ENCODE results near the gene LIN54. TPM values are rescaled to one million over a fixed set of nuclear protein-coding genes. Genes with fewer than 3 reads are reported as not detected.
"Not testable (repeated sequence)": the region's sequence is repeated elsewhere in the genome, so short reads cannot be mapped to it uniquely, and the experiment has no call there.

The LIN54 gene
- 13.1 and 15.9 TPM in 2 replicates for total RNA-seq (2014; rRNA removed; shearing (Covaris generic); ENCODE audit: low replicate concordance)

- in situ Hi-C loops (cut with HindIII; ENCODE audit: low pct_unique_long_range_greater_than_20kb, low sequenced_read_pairs): no loop called here
- peak; percentile 68 for DNase-seq (ENCODE audit: low read depth)
Measured at GRCh38 chr4:83010522-83011318, at the start of gene LIN54. Gene LIN54 (minus strand): TSS chr4:83010823. CDS start chr4:82984844, 25,979 bp downstream.

DNA sequence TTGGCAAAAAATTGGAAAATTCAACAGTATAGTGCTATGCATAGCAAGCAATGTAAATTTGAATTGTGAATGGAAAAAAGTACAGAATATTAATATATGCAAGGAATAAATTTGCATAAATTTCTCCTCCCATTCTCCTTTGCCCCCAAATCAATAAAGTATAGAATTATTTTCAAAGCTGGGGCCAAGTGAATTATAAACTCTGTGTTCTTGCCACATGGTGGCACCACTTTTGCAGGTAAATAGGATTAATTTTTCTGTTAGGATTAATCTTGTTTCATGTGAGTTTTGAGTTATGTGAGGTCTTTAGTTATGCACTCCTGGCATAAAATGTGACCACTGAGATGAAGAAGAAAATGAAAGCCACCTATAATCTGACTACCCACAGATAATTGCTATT lies 44.3 kb upstream of the LIN54 start:
- DNase-seq (ENCODE audit: low read depth): no peak
- in situ Hi-C loops (cut with HindIII; ENCODE audit: low pct_unique_long_range_greater_than_20kb, low sequenced_read_pairs): no loop called here

GRCh38 chr4:83048781-83049180 lies 38.2 kb upstream of the LIN54 start:
- in situ Hi-C loops (cut with HindIII; ENCODE audit: low pct_unique_long_range_greater_than_20kb, low sequenced_read_pairs); DNase-seq (ENCODE audit: low read depth): not testable (repeated sequence)

DNA sequence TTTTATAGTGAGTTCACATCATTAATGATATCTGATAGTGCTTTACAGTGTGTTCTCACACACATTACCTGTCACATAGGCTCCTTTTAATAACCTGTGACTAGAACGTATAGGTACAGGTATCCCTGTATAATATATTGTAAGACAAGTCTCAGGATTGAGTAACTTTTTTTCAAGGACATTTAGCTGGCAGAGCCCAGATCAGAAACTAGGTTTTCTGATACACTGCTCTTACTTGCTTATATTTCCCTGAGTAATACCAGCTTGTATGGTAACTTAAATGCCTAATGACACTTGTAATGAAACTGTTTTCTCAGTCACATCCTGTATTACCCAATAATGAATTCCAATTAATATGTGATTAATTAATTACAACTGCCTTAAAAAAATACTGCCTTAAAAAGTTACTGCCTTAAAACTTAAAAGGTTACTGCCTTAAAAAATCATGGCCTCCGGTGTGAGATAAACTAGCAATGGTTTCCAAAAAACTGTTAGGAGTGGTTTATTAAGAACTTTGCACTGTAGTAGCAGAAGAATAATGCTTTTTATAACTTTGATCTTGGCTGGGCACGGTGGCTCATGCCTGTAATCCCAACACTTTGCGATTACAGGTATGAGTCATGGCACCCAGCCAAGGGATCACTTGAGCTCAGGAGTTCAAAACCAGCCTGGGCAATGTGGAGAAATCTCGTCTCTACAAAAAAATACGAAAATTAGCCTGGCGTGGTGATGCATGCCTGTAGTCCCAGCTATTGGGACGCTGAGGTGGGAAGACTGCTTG lies 36.3 kb upstream of the LIN54 start:
- DNase-seq (ENCODE audit: low read depth): no peak
- in situ Hi-C loops (cut with HindIII; ENCODE audit: low pct_unique_long_range_greater_than_20kb, low sequenced_read_pairs): no loop called here

- no peak for DNase-seq (ENCODE audit: low read depth)
- in situ Hi-C loops (cut with HindIII; ENCODE audit: low pct_unique_long_range_greater_than_20kb, low sequenced_read_pairs): no loop called here
Measured at GRCh38 chr4:83043801-83044407, 33.3 kb upstream of the LIN54 start.

DNA sequence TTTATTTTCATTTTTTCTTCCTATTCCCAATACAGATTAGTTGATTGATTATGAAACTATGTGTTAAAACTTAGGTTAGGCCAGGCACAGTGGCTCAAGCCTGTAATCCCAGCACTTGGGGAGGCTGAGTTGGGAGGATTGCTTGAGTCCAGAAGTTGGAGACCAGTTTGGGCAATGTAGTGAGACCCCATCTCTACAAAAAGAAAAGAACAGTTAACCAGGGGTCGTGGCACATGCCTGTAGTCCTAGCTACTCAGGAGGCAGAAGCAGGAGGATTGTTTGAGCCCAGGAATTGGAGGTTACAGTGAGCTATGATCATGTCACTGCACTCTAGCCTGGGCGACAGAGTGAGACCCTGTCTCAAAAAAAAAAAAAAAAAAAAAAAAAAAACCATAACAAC lies 32.5 kb upstream of the LIN54 start:
- in situ Hi-C loops (cut with HindIII; ENCODE audit: low pct_unique_long_range_greater_than_20kb, low sequenced_read_pairs); DNase-seq (ENCODE audit: low read depth): not testable (repeated sequence)

DNA sequence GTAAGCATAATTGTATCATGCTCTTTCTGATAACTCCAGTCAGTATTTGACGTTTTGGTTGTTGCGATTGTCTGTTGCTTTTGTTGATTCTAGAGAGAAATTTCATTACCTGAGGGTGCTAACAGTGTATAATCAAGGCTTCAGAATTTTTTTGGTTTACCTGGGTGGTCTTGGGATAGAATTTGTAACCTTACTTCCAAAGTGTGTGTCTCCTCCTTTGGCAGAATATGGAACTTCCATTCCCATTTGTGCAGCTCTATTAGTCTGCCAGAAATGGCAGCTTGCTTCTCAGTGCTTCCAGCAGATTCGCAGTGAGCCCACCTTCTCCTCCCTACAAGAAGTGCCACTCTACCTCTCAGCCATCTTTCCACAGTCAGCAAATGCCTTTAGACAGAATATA lies 29.6 kb upstream of the LIN54 start:
- DNase-seq (ENCODE audit: low read depth): no peak
- in situ Hi-C loops (cut with HindIII; ENCODE audit: low pct_unique_long_range_greater_than_20kb, low sequenced_read_pairs): no loop called here

DNA sequence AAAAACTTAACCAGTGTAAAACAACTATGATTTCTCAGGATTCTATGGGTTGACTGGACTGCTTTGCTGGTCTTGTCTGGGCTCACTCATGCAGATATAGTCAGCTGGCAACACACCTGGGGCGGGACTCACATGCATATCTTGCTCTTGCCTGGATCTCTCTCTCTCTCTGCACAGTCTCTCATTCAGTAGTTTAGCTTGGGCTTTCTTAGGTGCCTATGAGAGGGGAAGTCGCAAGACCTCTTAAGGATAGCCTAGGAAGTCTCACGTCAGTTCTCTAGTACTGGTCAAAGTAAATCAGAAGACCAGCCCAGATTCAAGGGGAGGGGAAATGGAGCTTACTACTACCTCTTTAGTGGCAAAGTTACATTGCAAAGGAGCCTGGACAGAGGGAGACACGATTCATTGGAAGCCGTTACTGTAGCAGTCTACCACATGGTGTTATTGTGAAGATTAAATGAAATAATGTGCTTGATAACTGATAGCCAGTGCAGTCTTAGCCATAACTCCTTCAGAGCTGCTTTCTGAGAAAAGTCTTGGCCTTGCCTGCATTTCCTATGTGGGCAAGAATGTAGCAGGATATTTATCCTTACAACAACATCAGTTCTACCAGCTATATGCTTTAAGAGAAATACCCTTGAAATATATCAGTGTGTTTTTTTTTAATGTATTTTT lies 26.5 kb upstream of the LIN54 start:
- in situ Hi-C loops (cut with HindIII; ENCODE audit: low pct_unique_long_range_greater_than_20kb, low sequenced_read_pairs): no loop called here
- DNase-seq (ENCODE audit: low read depth): no peak

GRCh38 chr4:83034630-83035494 lies 24.2 kb upstream of the LIN54 start, which contains the start of gene COPS4:
Gene COPS4 (plus strand): TSS chr4:83035183. CDS start chr4:83035225, 42 bp downstream.
- peak; percentile 98 for DNase-seq (ENCODE audit: low read depth)
- in situ Hi-C loops (cut with HindIII; ENCODE audit: low pct_unique_long_range_greater_than_20kb, low sequenced_read_pairs): no loop called here

DNA sequence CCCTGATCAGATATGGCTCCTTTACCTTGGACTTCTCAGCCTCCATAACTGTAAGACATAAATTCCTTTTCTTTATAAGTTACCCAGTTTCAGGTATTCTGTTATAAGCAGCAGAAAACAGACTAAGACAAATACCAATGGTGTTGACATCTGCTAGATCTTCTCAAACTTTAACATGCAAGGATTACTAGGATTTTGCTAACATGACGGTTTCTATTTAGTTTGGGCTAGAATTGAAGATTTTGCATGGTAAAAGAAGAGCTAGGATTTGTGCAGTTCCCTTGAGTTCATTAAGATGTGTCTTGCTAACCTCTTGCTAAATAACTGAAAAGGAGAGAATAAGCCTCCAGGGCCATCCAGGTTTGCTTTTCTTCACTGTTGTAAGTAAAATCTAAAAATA lies 19.1 kb upstream of the LIN54 start:
- in situ Hi-C loops (cut with HindIII; ENCODE audit: low pct_unique_long_range_greater_than_20kb, low sequenced_read_pairs): no loop called here

DNA sequence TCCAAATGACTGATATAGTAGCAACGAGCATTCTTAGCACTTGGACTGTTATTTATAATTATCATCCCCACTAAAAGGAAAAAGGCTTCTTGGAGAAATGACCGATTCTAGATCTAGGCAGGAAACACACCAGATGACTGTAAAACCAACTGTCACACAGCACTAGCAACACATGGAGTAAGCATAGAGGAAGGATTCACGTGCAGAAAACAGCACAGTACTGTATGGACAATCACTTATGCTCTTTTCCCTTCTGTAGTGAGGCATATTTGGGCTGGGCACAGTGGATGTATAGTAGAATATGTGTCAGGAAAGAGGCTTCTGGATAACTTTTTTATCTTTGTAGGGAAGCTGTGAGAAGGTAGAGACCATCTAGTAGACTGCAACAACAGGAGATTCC lies 18.4 kb upstream of the LIN54 start:
- in situ Hi-C loops (cut with HindIII; ENCODE audit: low pct_unique_long_range_greater_than_20kb, low sequenced_read_pairs): no loop called here

More for the DNA sequence above, 19.1 kb upstream of the LIN54 start:
- no peak for DNase-seq (ENCODE audit: low read depth)

GRCh38 chr4:83025563-83025962 lies 14.9 kb upstream of the LIN54 start:
- in situ Hi-C loops (cut with HindIII; ENCODE audit: low pct_unique_long_range_greater_than_20kb, low sequenced_read_pairs): no loop called here
- no peak for DNase-seq (ENCODE audit: low read depth)

More for the DNA sequence above, 18.4 kb upstream of the LIN54 start:
- DNase-seq (ENCODE audit: low read depth): no peak

DNA sequence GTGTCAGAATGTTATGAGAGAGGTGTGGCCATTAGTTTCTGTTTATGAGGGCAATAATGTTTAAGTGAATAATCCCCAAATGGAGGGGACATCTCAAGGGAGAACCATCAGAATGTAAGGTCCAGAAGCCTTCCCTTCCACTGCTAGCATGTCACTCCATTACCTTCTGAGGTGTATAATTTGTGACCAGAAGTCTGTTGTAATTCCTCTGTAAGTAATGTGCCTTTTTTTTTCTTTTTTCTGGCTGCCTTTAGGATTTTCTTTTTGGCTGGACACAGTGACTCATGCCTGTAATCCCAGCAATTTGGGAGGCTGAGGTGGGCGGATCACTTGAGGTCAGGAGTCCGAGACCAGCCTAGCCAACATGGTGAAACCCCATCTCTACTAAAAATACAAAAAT lies 13.6 kb upstream of the LIN54 start:
- in situ Hi-C loops (cut with HindIII; ENCODE audit: low pct_unique_long_range_greater_than_20kb, low sequenced_read_pairs): no loop called here
- no peak for DNase-seq (ENCODE audit: low read depth)

DNA sequence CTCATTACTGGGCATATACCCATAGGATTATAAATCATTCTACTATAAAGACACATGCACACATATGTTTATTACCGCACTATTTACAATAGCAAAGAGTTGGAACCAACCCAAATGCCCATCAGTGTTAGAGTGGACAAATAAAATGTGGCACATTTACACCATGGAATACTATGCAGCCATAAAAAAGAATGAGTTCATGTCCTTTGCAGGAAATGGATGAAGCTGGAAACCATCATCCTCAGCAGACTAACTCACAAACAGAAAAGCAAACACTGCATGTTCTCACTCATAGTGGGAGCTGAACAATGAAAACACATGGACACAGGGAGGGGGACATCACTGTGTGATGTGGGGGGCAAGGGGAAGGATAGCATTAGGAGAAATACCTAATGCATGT lies 13.0 kb upstream of the LIN54 start:
- DNase-seq (ENCODE audit: low read depth); in situ Hi-C loops (cut with HindIII; ENCODE audit: low pct_unique_long_range_greater_than_20kb, low sequenced_read_pairs): not testable (repeated sequence)

GRCh38 chr4:83022724-83023450 lies 12.3 kb upstream of the LIN54 start:
- in situ Hi-C loops (cut with HindIII; ENCODE audit: low pct_unique_long_range_greater_than_20kb, low sequenced_read_pairs): no loop called here
- DNase-seq (ENCODE audit: low read depth): no peak

DNA sequence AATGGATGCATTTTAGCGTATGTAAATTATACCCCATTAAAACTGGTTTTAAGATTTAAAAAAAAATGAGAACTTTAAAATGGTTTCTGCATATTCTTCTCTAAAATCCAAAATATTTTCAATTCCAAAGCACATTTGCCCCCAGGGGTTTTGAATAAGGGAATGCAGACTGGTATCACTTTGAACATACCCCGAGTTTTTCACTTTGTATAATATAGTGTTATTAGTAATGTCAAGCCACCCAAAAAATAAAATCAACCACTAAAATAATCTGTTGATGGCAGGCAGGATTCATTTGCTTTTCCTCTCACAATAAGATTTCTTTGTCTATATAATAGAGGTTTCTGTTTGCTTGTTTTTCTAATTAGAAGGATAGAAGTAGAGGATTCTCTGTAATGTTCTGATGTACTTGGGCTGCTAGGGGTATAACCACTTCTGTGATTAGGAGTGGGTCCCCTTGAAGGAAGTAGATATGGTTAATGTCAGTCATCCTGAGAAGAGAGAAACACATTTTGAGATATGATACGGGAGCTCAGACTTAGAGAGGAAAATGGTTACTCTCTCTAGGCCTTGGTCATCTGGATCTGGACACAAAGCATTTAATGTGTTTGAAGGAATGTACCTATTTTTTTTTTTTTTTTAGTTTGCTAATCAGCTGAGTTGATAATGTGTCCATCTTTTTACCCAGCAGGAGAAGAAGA lies 9.3 kb upstream of the LIN54 start:
- DNase-seq (ENCODE audit: low read depth): no peak
- in situ Hi-C loops (cut with HindIII; ENCODE audit: low pct_unique_long_range_greater_than_20kb, low sequenced_read_pairs): no loop called here

Data from Caki2 (cell line).